ENCODE measurements around the gene CYP46A1.

CYP46A1 gene

GRCh38 chr14:99741227-99741976 is 57.3 kb downstream of the CYP46A1 start:
- no peak for DNase-seq (ENCODE audit: low read depth in 1 of 2, low spot score in 1 of 2)

- DNase-seq (ENCODE audit: low read depth in 1 of 2, low spot score in 1 of 2): no peak
Measured at GRCh38 chr14:99742074-99742473, 58.0 kb downstream of the CYP46A1 start.

GRCh38 chr14:99742509-99743487 is 58.7 kb downstream of the CYP46A1 start:
- DNase-seq (ENCODE audit: low read depth in 1 of 2, low spot score in 1 of 2): no peak

- no peak for DNase-seq (ENCODE audit: low read depth in 1 of 2, low spot score in 1 of 2)
Measured at GRCh38 chr14:99744199-99744872, 60.2 kb downstream of the CYP46A1 start.

- no peak for DNase-seq (ENCODE audit: low read depth in 1 of 2, low spot score in 1 of 2)
Measured at GRCh38 chr14:99744873-99745224, 60.8 kb downstream of the CYP46A1 start.

- DNase-seq (ENCODE audit: low read depth in 1 of 2, low spot score in 1 of 2): no peak
Measured at GRCh38 chr14:99745307-99745951, 61.3 kb downstream of the CYP46A1 start.

GRCh38 chr14:99747167-99747566 is 63.1 kb downstream of the CYP46A1 start:
- no peak for DNase-seq (ENCODE audit: low read depth in 1 of 2, low spot score in 1 of 2)

GRCh38 chr14:99747582-99748330 is 63.7 kb downstream of the CYP46A1 start:
- DNase-seq (ENCODE audit: low read depth in 1 of 2, low spot score in 1 of 2): no peak

GRCh38 chr14:99748529-99748928 is 64.4 kb downstream of the CYP46A1 start:
- no peak for DNase-seq (ENCODE audit: low read depth in 1 of 2, low spot score in 1 of 2)

- no peak for DNase-seq (ENCODE audit: low read depth in 1 of 2, low spot score in 1 of 2)
Measured at GRCh38 chr14:99749142-99749541, 65.0 kb downstream of the CYP46A1 start.

GRCh38 chr14:99749763-99750715 is 65.9 kb downstream of the CYP46A1 start:
- no peak for DNase-seq (ENCODE audit: low read depth in 1 of 2, low spot score in 1 of 2)

- no peak for DNase-seq (ENCODE audit: low read depth in 1 of 2, low spot score in 1 of 2)
Measured at GRCh38 chr14:99750746-99751450, 66.8 kb downstream of the CYP46A1 start.

GRCh38 chr14:99751539-99752485 is 67.7 kb downstream of the CYP46A1 start:
- DNase-seq (ENCODE audit: low read depth in 1 of 2, low spot score in 1 of 2): no peak

- DNase-seq (ENCODE audit: low read depth in 1 of 2, low spot score in 1 of 2): no peak
Measured at GRCh38 chr14:99752486-99753121, 68.5 kb downstream of the CYP46A1 start.

- DNase-seq (ENCODE audit: low read depth in 1 of 2, low spot score in 1 of 2): no peak
Measured at GRCh38 chr14:99753225-99754140, 69.4 kb downstream of the CYP46A1 start.
